HG03095 (cell line): ENCODE measurements around the gene NTN1.

Source experiments
- ATAC-seq: cut with Tn5 transposase; IDR thresholded peaks from one replicate; pipeline ENCODE4 v1.9.1; 2021; ENCODE audit warnings: moderate library complexity; ENCODE audit not compliant: unreplicated experiment

Gene NTN1

GRCh38 chr17:9212376-9213302 lies 191.3 kb downstream of the NTN1 start:
- no peak for ATAC-seq

DNA sequence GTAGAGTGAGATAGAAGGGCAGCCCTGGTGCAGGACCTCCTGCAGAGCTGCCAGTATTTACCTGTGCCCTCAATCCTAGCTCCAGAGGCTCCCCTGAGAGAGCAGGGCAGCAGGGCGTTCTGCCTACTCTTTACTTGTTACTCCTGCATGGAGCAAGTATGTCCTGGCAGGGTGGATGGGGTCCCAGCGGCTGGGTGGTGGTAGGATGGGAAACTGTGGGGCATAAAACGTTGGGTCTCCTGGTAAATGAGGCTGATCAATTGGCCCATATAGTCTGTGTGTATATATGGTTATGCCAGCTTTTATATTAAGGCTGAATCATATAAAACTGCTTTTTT lies 192.0 kb downstream of the NTN1 start:
- ATAC-seq, result no peak

DNA sequence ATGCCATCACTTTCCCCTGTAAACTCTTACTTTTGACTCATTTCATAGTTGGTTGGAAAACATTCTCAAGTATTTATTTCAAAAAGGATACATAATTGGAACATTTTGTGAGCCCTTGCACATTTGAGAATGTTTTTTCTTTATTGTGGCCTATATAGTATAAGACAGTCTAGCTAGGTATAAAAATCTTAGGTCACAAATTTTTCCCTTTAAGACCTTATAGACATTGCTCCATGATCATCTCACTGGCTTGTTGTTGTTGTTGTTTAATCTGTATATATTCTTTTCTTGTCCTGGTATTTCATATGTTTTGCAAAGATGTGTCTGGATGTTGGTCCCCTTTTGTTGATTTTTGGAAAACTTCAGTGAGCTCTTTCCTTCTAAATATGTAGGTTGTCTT lies 194.2 kb downstream of the NTN1 start:
- no peak for ATAC-seq

DNA sequence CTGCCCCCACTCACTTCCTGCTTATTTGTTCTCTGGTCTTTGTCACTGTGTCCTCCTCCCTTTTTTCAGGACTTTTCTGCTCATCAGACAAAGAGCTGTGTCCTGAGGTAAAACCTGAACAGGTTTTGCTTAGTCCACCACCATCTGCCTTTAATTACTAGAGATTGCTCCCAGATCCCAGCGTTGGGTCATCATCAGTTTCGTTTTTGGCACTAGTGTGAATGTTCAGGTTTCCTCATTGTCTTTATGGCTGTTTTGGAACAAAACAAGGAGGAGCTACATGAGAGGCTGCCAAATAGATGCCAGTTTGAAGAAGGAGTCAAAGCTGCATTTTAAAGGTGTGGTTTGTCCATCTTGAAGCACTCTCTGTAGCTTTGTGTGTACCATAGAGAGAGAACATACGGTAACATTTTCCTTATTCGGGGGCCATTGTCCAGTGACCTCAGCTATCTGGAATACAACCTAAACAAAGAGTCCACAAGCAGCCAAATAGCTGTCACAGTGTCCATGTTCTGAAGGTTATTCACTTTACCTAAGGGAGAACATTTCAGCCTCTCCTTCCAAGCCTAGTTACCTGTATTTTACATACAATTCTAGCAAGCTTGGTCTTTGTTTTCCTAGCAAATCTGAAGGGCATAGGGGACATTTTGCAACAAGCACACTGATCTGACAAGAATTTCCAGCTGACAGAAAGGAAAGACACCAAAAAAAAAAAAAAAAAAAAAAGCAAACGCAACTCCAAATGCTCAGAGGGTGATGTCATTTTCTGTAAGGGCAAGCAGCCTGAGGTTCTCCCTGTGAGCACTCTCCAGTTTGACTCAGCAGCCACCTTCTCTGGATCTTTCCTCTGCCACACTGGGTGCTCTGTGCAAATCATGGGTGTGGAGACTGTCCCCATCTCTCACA lies 196.1 kb downstream of the NTN1 start:
- ATAC-seq, result no peak

DNA sequence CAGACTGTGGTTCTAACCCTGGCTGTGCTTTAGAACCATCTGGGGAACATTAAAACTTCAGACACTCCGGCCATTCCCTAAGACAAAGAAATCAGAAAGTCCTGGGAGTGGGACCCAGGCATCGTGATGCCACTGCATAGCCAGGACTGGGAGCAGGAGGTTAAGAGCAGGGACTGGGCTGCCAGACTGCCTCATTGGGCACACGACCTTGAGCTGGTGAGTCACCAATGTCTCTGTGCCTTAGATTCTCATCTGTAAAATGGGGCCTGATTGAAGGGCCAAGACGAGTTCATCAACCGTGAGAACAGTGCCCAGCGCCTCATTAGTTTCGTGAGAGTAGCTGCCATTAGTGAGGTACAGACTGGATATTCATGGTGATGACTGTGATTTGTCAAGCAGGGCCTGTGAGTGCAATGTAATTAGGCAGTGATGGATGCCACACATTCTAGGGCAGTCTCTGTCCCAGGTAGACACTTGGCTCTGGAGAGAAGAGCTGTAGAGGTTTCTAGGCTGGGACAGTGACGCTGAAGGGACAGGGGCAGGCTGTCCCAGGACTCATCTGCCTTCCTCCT lies 196.8 kb downstream of the NTN1 start:
- no peak for ATAC-seq

DNA sequence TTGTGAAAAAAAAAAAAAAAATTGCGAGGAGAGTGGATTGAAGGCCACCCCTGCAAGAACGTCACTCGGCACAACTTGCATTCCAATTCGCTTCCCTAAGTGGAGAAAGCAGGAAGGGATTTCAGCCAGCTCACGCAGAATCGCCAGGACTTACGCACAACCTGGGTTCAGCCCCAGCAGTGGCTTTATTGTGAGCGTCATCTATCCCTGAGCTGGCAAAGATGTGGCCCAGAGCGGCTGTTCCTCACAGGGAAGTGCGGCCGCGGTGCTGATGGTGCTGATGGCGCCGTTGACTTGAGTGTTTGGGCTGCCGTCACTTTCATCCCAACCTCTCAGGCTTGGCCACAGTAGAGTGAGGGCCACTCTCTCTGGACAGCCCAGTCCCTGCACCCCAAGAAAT lies 197.6 kb downstream of the NTN1 start:
- ATAC-seq, result no peak

DNA sequence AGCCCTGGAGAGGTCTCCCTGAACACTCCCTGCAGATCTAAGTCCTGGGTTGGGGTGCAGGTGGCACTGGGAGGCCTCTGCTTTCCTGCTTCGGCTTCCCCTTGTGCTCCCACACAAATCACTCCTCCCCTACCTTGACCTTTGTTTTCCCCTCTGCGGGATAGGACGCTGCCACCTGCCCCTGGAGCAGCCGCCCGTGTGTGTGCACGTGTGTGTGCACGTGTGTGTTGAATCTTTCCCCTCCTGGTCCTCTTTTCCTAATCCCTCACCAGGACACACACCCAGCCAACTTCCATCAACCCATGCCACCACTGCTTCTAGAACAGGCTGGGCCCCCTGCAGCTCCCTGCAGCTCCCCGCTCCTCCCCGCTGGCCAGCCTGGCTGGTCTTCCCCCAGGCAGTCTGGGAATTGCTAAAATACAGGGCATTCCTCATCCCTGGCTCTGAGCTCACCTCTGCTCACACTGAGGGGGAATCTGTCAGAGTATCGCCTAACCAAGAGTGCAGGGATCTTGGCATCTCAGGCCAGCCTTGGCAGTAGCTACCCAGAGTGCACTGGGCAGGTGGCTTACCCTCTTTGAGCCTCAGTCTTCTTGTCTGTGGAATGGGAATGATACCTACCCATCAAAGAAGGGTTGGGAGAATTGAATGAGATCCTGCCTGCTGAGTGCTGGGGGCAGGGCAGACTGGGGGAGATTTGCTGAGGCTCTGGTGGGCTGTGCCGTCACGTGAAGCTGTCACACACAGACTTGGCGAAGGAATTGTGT lies 198.5 kb downstream of the NTN1 start:
- ATAC-seq, result no peak

- no peak for ATAC-seq
Observed at GRCh38 chr17:9220398-9221146, 199.3 kb downstream of the NTN1 start.

GRCh38 chr17:9221147-9221921 lies 200.0 kb downstream of the NTN1 start:
- no peak for ATAC-seq

- ATAC-seq, result no peak
Observed at GRCh38 chr17:9221922-9222180, 200.5 kb downstream of the NTN1 start.

GRCh38 chr17:9223531-9223930 lies 202.2 kb downstream of the NTN1 start:
- ATAC-seq, result no peak

GRCh38 chr17:9224485-9224884 lies 203.2 kb downstream of the NTN1 start:
- no peak for ATAC-seq

DNA sequence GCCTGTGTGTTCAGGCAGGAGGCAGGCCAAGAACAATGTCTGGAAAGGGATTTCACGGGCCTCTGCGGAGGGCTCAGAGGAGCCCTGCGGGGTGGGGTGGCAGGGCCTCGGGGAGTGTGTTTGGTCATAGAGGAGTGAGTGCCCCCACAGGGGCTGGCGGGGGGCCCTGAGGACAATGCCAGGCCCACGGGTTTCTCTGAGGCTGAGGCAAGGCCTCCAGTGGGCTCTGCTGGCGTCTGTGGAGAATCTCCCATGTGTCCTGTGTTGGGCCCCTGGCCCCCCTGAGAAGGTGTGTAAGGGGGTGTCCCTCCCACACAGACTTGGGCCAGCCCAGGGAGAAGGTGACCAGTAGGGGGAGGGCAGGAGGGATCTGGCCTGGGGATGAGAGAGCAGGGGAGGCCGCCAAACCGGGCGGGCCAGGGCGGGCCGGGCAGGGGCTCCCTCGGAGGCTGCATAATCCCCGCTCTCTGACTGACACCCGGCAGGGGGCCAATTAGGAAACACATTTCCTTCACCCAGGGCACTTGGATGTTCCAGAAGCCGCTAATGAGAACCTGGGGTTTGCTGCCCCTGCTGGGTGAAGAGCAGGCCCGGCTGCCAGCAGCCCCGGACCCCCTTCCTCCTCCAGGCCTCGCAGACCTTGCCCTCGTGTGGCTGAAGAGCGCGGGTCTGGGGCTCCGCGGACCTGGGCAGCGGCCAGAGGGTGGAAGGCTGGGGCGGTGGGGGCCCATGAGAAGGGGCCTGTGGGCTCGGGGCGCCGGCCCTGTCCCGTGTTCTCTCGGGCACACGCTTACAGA lies 204.2 kb downstream of the NTN1 start:
- no peak for ATAC-seq

DNA sequence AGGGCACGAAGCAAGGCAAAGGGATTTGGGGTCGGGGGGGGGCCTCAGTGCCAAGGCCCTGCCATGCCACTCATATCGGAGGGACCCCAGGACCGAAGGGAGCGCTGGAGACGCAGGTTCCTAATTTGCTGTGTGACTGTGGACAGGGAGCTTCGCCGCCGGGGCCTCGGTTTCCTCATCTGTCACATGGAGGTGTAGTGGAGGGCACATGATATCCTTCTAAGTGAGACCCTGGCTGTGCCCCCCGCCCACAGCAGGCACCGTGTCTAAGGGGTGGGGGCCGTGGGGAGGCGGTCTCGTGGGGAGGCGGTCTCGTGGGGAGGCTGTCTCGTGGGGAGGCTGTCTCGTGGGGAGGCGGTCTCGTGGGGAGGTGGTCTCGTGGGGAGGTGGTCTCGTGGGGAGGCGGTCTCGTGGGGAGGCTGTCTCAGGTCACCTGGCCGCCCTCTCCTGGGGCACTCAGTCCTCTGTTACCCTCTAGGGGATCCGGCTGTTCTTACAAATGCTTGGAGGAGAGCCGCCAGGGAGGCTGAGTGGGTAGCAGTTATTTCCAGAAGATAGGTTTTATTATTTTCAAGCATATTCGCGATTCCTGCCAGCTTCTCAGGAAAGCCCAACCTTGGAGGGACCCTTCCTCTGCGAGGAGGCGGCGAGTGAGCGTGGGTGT lies 205.0 kb downstream of the NTN1 start:
- ATAC-seq, result no peak

GRCh38 chr17:9226794-9227135 lies 205.5 kb downstream of the NTN1 start:
- ATAC-seq, result no peak

DNA sequence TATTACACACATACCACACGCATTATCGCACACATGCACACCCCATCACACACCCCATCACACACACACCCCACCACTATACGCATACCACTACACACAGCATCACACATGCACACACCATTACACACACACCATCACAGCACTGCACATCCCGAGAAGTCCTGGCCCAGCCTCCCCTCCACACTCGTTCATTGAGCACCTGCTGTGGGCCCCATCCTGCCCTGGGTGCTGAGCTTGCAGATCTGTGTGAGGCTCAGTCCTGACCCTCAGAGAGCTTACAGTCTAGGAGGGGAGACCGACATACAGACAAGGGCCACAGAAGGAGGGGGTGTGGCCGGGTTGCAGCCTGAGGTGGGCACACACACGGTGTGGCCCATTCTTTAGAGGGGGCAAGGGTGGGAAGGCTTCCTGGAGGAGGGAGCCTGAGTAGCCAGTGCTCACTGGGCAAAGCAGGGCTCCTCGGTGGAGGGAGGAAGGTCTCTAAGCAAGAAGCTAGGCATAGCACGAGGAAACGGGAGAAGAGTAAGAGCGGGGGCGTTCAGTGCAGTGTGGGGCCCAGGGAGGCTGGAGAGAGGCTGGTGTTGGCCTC lies 206.6 kb downstream of the NTN1 start:
- no peak for ATAC-seq

DNA sequence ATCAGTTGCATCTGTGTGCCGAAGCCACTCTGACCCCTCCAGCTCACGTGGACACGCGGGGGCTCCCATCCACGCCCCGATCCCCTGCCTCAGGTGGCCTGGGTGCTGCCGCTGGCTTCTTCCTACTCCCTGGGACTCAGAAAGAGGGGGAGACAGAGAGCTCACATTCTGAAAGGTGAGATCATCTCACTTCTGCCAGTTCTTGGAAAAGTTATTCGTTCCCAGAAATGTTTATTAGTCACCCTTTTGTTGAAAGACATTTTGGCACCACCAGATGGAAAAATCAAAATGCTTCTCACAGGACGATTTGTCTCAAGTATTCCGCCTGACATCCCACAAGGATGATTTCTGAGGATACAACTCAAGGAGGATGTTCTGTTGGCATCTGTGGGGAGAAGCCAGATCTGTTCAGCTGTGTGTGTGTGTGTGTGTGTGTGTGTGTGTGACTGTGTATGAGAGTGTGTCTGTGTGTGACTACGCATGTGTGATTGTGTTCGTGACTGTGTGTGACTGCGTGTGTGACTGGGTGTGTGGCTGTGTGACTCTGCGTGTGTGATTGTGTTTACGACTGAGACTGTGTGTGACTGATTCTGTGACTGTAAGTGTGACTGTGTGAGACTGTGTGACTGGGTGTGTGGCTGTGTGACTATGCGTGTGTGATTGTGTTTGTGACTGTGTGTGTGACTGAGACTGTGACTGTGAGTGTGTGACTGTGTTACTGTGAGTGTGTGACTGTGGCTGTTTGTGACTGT lies 207.3 kb downstream of the NTN1 start:
- ATAC-seq, result no peak
